GM12872 (cell line): Measurements from ENCODE around the gene TXN.

ENCODE experiments used
- CTCF ChIP-seq: IDR thresholded peaks from 3 replicates; pipeline ENCODE4 v1.5.1; 2011; ENCODE audit warnings: low read depth, mild to moderate bottlenecking, low read length, moderate library complexity; ENCODE audit not compliant: insufficient read depth

Gene TXN

GRCh38 chr9:110224583-110224982, 31.7 kb downstream of the TXN start:
- TF ChIP-seq CTCF, result no peak

GRCh38 chr9:110220809-110221208, 35.5 kb downstream of the TXN start:
- TF ChIP-seq CTCF, result no peak

DNA sequence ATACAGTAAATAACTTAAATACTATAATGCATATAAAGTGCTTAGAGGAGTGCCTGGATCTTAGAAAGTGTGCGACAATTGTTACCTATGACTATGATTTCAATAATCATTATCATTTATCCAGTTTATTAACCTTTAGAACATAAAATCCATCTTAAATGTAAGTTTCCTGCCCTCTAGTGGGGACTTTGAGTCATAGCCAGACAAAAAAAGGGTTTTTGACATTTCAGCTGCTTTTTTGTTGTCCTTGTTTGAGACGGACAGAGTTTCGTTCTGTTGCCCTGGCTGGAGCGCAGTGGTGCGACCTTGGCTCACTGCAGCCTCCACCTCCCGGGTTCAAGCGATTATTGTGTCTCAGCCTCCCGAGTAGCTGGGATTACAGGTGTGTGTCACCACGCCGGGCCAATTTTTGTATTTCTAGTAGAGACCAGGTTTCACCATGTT, 38.6 kb downstream of the TXN start:
- peak; percentile 67 for TF ChIP-seq CTCF

- TF ChIP-seq CTCF, result no peak
Observed at GRCh38 chr9:110214586-110215355, 41.5 kb downstream of the TXN start.

GRCh38 chr9:110214090-110214489, 42.2 kb downstream of the TXN start:
- TF ChIP-seq CTCF, result no peak

DNA sequence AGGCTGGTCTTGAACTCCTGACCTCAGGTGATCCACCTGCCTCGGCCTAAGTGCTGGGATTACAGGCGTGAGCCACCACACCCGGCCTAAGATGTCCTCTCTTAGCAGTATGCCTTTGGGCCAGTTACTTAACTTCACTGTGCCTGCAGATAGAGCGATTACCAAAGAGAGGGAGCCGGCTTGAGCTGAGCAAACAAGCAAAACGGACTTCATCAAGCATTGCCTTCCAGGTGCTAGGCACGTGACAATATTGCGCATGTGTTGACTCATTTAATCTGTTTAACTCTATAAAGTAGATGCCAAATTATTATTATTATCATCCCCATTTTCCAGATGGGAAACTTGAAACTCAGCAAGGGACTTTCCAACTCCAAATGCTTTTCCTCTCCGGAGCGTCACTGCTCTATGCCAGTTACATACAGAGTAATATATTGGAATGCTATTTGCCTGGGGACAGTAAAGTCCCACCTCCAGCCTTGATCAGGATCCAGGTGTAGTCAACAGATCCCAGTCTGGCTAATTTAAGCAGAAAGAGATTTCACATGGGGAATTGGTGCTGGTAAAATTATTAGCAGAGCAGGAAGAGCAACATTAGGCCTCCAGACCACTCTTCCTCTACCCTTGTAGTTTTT, 42.8 kb downstream of the TXN start:
- TF ChIP-seq CTCF, result no peak

- no peak for TF ChIP-seq CTCF
Observed at GRCh38 chr9:110208031-110208430, 48.3 kb downstream of the TXN start, which contains the start of gene C9orf152. C9orf152 (minus strand) TSS chr9:110208159; CDS start chr9:110207579, 580 bp downstream.
